Ascending aorta (tissue), 2 donors: ENCODE data around the gene IFITM5. TPM values are rescaled to one million over a fixed set of nuclear protein-coding genes. Genes with fewer than 3 reads are reported as not detected.

ENCODE experiments used
- DNase-seq, 2 donors: peaks; one replicate each; pipeline ENCODE4 v3.0.0-alpha.2; 2019; ENCODE audit warnings: low spot score in 2 of 2
- H3K27ac ChIP-seq, 2 donors: fragments of 200-600 bp; sonication (generic); one replicate each; pipeline ENCODE4 v1.5.1; 2016 to 2017; ENCODE audit warnings: mild to moderate bottlenecking in 1 of 2
- H3K27me3 ChIP-seq: fragments of 200-600 bp; sonication (generic); one replicate; pipeline ENCODE4 v1.5.1; 2017
- H3K36me3 ChIP-seq, 2 donors: fragments of 200-600 bp; sonication (generic); one replicate each; pipeline ENCODE4 v1.5.1; 2016
- H3K4me1 ChIP-seq, 2 donors: fragments of 200-600 bp; sonication (generic); one replicate each; pipeline ENCODE4 v1.5.1; 2016 to 2017; ENCODE audit warnings: mild to moderate bottlenecking in 1 of 2
- H3K4me3 ChIP-seq, 2 donors: fragments of 200-600 bp; sonication (generic); one replicate each; pipeline ENCODE4 v1.5.1; 2016 to 2017; ENCODE audit warnings: mild to moderate bottlenecking in 1 of 2
- H3K9me3 ChIP-seq, 2 donors: fragments of 200-600 bp; sonication (generic); one replicate each; pipeline ENCODE4 v1.5.1; 2016
- intact Hi-C: fragments of 100-400 bp; cut with DNase I; formaldehyde crosslinking; loops from one replicate; pipeline ENCODE4 v1.15.1; 2023
- total RNA-seq: library from RNA; depleted of rRNA; stranded (reverse); fragments of >200 nt; gene quantifications from one replicate; pipeline ENCODE4 v1.1.0, GENCODE V29; 2016
- TF ChIP-seq, protein P1 (sequence below), 3 experiments: fragments of 200-600 bp in 2 of 3; fragments of 450-650 bp in 1 of 3; sonication (generic) in 2 of 3; IDR thresholded peaks; one replicate each; pipeline ENCODE4 v1.5.1; 2016 to 2019; ENCODE audit warnings: antibody characterized with exemption in 3 of 3, mild to moderate bottlenecking in 1 of 3, moderate library complexity in 1 of 3

The IFITM5 gene
- total RNA-seq, 1 donor from 2014 or later = not detected

DNA sequence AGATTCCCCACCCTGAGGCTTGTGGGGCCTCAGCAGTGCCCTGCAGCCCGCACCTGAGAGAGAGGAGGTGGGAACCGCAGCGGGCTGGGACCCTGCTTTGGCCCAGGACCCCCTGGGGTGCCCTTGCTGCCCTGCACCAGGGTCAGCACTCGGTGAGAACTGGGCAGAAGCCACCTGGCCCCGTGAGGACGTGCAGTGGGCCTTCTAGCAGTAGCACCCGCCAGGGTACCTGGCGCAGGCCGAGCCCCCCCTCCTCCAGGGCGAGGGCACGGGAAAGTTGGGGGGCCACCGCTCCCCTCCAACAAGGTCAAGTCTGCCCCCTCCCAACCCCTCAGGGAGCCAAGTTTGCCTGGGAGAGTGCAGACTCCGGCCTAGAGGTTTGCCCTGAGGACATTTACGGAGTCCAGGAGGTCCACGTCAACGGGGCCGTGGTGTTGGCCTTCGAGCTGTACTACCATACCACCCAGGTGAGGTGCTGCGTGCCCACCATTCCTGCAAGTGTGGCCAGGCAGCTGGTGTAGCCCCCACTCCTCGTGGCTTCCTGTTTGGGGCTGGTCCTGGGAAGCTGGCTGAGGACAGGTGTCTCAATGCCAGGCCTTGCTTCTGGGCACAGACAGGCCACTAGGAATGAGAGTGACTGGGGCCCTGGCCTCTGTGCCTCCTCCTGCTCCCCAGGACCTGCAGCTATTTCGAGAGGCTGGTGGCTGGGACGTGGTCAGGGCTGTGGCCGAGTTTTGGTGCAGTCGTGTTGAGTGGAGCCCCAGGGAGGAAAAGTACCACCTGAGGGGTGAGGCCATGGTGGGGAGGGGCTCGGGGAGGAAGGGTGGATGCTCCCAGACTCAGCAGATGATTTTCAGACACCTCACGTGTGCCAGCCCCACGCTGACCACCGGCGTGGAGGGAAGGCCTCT is 6.9 kb downstream of the IFITM5 start:
- H3K4me1 ChIP-seq = peaks cover 8 to 14% of the 10 kb centered on the region in 2 donors
- no peak overlapping the region for H3K27ac ChIP-seq
- H3K9me3 ChIP-seq = no peaks in the 10 kb centered on the region
- H3K36me3 ChIP-seq = peaks cover 7 to 11% of the 10 kb centered on the region in 2 donors
- H3K4me3 ChIP-seq = no peak overlapping the region
- TF ChIP-seq, protein P1, sequence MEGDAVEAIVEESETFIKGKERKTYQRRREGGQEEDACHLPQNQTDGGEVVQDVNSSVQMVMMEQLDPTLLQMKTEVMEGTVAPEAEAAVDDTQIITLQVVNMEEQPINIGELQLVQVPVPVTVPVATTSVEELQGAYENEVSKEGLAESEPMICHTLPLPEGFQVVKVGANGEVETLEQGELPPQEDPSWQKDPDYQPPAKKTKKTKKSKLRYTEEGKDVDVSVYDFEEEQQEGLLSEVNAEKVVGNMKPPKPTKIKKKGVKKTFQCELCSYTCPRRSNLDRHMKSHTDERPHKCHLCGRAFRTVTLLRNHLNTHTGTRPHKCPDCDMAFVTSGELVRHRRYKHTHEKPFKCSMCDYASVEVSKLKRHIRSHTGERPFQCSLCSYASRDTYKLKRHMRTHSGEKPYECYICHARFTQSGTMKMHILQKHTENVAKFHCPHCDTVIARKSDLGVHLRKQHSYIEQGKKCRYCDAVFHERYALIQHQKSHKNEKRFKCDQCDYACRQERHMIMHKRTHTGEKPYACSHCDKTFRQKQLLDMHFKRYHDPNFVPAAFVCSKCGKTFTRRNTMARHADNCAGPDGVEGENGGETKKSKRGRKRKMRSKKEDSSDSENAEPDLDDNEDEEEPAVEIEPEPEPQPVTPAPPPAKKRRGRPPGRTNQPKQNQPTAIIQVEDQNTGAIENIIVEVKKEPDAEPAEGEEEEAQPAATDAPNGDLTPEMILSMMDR (IDR thresholded peaks at IDR 0.05) = no peak
- no peak for DNase-seq
- intact Hi-C loops = no loop called here
- H3K27me3 ChIP-seq = peaks cover 4% of the 10 kb centered on the region

DNA sequence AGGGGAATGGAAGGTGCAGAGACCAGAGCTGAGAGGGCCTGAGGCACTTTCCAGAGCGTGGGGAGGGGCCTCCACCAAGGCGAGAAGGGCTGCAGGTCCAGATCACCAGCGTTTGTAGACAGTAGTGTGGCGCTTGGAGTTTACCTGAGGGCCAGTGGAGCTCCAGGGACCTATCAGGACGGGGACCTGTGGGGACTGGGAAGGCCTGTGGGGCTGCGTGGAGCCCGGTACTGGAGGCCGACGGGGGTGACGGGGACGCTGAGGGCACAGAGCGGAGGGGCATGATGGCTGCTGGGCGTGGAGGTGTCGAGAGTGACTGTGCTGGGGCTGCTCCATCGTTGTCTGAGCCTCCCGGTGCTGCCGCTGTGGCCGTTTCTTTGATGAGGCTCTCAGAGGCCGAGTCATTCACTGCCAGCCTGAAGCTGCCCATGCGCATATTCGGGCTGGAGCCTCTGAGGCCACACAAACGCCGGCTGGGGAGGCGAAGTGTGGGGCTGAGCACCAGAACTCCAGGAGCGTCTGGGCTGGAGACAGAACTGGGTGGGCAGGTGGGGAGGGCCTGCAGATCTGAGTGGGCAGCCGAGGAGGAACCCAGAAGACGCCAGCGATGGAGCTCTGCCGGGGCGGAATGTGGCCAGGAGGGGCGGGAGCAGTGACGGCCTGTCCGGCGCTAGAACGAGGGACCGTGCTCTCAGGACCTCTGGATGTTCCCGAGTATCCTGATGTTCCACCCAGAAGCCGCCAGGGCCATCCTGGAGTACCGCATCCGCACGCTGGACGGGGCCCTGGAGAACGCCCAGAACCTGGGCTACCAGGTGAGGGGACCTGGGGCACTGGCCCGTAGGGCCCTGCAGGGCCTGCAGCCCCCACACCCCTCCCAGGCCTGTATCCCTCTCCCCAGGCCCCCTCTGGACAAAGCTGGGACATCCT is 7.8 kb downstream of the IFITM5 start:
- Histone ChIP-seq H3K4me1 (peaks cover 8 to 14% of the 10 kb centered on the region in 2 donors), H3K9me3 (no peaks in the 10 kb centered on the region), H3K27ac (no peak overlapping the region), H3K4me3 (no peak overlapping the region), H3K36me3 (peaks cover 7 to 11% of the 10 kb centered on the region in 2 donors), H3K27me3 (peaks cover 4% of the 10 kb centered on the region)
- no peak for DNase-seq
- TF ChIP-seq, protein P1 (IDR thresholded peaks at IDR 0.05) = no peak
- intact Hi-C loops = no loop called here

DNA sequence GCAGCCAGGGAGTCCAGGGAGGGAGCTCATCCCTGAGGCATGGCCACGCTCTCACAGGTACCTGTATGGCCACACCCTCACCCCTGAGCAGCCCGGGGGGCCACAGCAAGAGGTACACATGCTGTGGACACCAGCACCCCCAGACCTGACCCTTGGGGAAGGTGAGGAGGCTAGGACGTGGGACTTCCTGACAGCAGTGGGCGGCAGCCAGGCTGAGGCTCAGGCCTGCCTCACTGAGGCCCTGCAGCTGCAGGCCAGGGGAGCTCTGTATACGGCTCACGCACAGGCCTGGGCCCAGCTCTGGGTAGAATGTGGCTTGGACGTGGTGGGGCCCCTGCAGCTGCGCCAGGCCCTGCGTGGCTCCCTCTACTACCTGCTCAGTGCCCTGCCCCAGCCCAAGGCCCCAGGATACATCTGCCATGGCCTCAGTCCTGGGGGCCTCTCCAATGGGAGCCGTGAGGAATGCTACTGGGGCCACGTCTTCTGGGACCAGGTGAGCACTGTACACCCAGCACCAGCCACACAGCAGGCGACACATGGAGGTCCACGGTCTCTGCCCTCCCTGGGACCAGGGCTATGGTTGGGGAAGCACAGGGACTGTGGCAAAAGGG is 8.6 kb downstream of the IFITM5 start:
- no peak overlapping the region for H3K27ac ChIP-seq
- peaks cover 4% of the 10 kb centered on the region for H3K27me3 ChIP-seq
- no peaks in the 10 kb centered on the region for H3K9me3 ChIP-seq
- H3K36me3 ChIP-seq = peaks cover 7 to 11% of the 10 kb centered on the region in 2 donors
- intact Hi-C loops = no loop called here
- TF ChIP-seq, protein P1 (IDR thresholded peaks at IDR 0.05) = no peak
- H3K4me3 ChIP-seq = no peak overlapping the region
- no peak for DNase-seq
- peaks cover 8 to 14% of the 10 kb centered on the region in 2 donors for H3K4me1 ChIP-seq

DNA sequence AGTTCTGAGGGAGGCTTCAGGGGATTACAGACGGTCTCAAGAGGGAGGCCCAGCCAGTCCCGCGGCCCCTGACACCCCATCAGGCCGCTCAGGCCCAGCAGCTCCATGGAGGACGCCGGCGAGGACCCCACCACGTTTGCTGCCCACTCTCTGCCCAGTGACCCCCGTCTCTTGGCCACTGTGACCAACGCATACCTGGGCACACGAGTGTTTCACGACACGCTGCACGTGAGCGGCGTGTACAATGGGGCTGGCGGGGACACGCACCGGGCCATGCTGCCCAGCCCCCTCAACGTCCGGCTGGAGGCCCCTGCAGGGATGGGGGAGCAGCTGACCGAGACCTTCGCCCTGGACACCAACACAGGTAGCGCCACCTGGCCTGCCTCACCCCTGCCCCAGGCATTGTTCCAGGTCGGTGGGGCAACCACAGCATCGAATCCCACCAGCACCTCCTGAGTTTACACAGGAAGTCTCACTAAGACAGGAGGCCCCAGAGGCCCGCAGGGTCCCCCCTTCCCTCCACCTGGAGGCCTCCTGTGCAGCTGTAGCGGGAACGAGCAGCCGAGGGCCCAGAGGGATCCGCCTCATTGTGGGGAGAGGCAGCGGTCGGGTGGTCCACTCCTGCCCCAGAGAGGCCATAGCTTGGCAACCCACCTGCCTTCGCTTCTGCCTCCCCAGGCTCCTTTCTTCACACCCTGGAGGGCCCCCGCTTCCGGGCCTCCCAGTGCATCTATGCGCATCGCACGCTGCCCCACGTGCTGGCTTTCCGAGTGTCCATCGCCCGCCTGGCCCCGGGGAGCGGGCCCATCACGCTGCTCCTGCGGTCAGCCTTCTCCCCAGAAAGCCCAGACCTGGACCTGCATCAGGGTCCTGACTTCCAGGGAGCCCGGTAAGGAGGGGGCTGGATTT is 9.4 kb downstream of the IFITM5 start:
- intact Hi-C loops = loop anchor here (2.0 kb wide), 1 partner anchor 53 kb away; the partner anchor contains the start of genes PSMD13 and SIRT3
- peak overlapping the region; percentile 69 to 97 for H3K4me3 ChIP-seq
- H3K27ac ChIP-seq = peak overlapping the region in 1 of 2 donors; percentile 57
- peaks cover 7 to 11% of the 10 kb centered on the region in 2 donors for H3K36me3 ChIP-seq
- no peaks in the 10 kb centered on the region for H3K9me3 ChIP-seq
- H3K27me3 ChIP-seq = peaks cover 4% of the 10 kb centered on the region
- no peak for DNase-seq
- TF ChIP-seq, protein P1 (IDR thresholded peaks at IDR 0.05) = no peak
- H3K4me1 ChIP-seq = peaks cover 8 to 14% of the 10 kb centered on the region in 2 donors
